DND-41 (cell line): ENCODE measurements around the gene RACGAP1.

Experiments used
- ATAC-seq: fragments of 200-7000 bp; cut with Tn5 transposase; 3 replicates; pipeline ENCODE4 v1.9.1; 2021; ENCODE audit warnings: low read depth; ENCODE audit not compliant: insufficient read depth
- DNase-seq: peaks from one replicate; pipeline ENCODE4 v3.0.0-alpha.2; 2020
- H2AFZ ChIP-seq: 2 replicates; pipeline ENCODE4 v1.6.0; 2012; ENCODE audit warnings: low read depth, low read length
- H3K27ac ChIP-seq: 2 replicates; pipeline ENCODE4 v1.5.1; 2012; ENCODE audit warnings: low read length, inconsistent platforms
- H3K27me3 ChIP-seq: fragments of 200-600 bp; sonication (generic); 2 replicates; pipeline ENCODE4 v1.6.0; 2012; ENCODE audit warnings: low read length, mild to moderate bottlenecking, inconsistent platforms; ENCODE audit not compliant: insufficient read depth, poor library complexity
- H3K36me3 ChIP-seq: 2 replicates; pipeline ENCODE4 v1.5.1; 2012; ENCODE audit warnings: low read length, inconsistent platforms; ENCODE audit not compliant: insufficient read depth
- H3K4me1 ChIP-seq: 2 replicates; pipeline ENCODE4 v1.5.1; 2012; ENCODE audit warnings: mild to moderate bottlenecking, low read length; ENCODE audit not compliant: insufficient read depth
- H3K4me2 ChIP-seq: 2 replicates; pipeline ENCODE4 v1.6.0; 2012; ENCODE audit warnings: mild to moderate bottlenecking, moderate library complexity, low read length, inconsistent platforms; ENCODE audit not compliant: insufficient read depth
- H3K4me3 ChIP-seq, 2 experiments: fragments of 200-600 bp in 1 of 2; shearing (Covaris generic) in 1 of 2; 2 replicates each; pipeline ENCODE4 v1.5.1; 2012 to 2016; ENCODE audit warnings: inconsistent platforms in 2 of 2, low read length in 2 of 2, mild to moderate bottlenecking in 2 of 2, low read depth in 1 of 2, moderate library complexity in 1 of 2
- H3K79me2 ChIP-seq: 2 replicates; pipeline ENCODE4 v1.6.0; 2012; ENCODE audit warnings: low read length, inconsistent platforms; ENCODE audit not compliant: insufficient read depth
- H3K9ac ChIP-seq: 2 replicates; pipeline ENCODE4 v1.6.0; 2012; ENCODE audit warnings: low read depth, mild to moderate bottlenecking, inconsistent platforms, low read length, moderate library complexity
- H3K9me3 ChIP-seq: 2 replicates; pipeline ENCODE4 v1.5.1; 2012; ENCODE audit warnings: low read length, moderate library complexity, mild to moderate bottlenecking, inconsistent platforms; ENCODE audit not compliant: insufficient read depth, severe bottlenecking
- H4K20me1 ChIP-seq: 2 replicates; pipeline ENCODE4 v1.6.0; 2012; ENCODE audit warnings: low read length; ENCODE audit not compliant: insufficient read depth
- CTCF ChIP-seq: IDR thresholded peaks from 2 replicates; pipeline ENCODE4 v1.5.1; 2012; ENCODE audit warnings: borderline replicate concordance, low read length, moderate library complexity, mild to moderate bottlenecking; ENCODE audit not compliant: poor library complexity, severe bottlenecking; ENCODE audit errors: extremely low read depth
- EZH2 ChIP-seq: IDR thresholded peaks from 3 replicates; pipeline ENCODE4 v1.6.1; 2012; ENCODE audit warnings: borderline replicate concordance, low read depth, mild to moderate bottlenecking, moderate library complexity, low read length, inconsistent platforms; ENCODE audit not compliant: severe bottlenecking

Gene RACGAP1

GRCh38 chr12:49973361-49973830 is 51.9 kb downstream of the RACGAP1 start:
- Histone ChIP-seq H3K4me1 (no peaks in the 10 kb centered on the region), H3K4me2 (no peak overlapping the region), H3K4me3 (no peak overlapping the region), H3K79me2 (no peaks in the 10 kb centered on the region), H4K20me1 (peaks cover 12% of the 10 kb centered on the region), H3K9me3 (no peaks in the 10 kb centered on the region), H3K36me3 (no peaks in the 10 kb centered on the region), H3K27ac (no peak overlapping the region), H2AFZ (no peak overlapping the region), H3K27me3 (peaks cover 28% of the 10 kb centered on the region), H3K9ac (no peak overlapping the region)
- no peak for ATAC-seq
- DNase-seq: no peak
- TF ChIP-seq CTCF: no peak
- no peak for TF ChIP-seq EZH2

- H3K4me3 ChIP-seq: no peak within 1 kb of the TSS
- H4K20me1 ChIP-seq: peaks cover 14% of the 10 kb centered on the region
- H3K4me2 ChIP-seq: no peak within 1 kb of the TSS
- ATAC-seq (no peak), DNase-seq (no peak)
- TF ChIP-seq EZH2 (no peak), CTCF (no peak)
- no peaks in the 10 kb centered on the region for H3K36me3 ChIP-seq
- H3K9ac ChIP-seq: no peak within 1 kb of the TSS
- peaks cover 2% of the 10 kb centered on the region for H3K4me1 ChIP-seq
- peaks cover 34% of the 10 kb centered on the region for H3K27me3 ChIP-seq
- no peak within 1 kb of the TSS for H2AFZ ChIP-seq
- no peaks in the 10 kb centered on the region for H3K79me2 ChIP-seq
- H3K9me3 ChIP-seq: no peaks in the 10 kb centered on the region
- H3K27ac ChIP-seq: no peak within 1 kb of the TSS
Measured at GRCh38 chr12:49972641-49973360, 52.5 kb downstream of the RACGAP1 start, which contains the start of gene AQP6. AQP6 (plus strand) TSS chr12:49972947; CDS start chr12:49973174, 227 bp downstream.

- Histone ChIP-seq H4K20me1 (peaks cover 15% of the 10 kb centered on the region), H2AFZ (no peak overlapping the region), H3K9ac (no peak overlapping the region), H3K4me1 (peaks cover 9% of the 10 kb centered on the region), H3K4me3 (no peak overlapping the region), H3K79me2 (no peaks in the 10 kb centered on the region), H3K4me2 (no peak overlapping the region), H3K27me3 (peaks cover 35% of the 10 kb centered on the region), H3K9me3 (no peaks in the 10 kb centered on the region), H3K27ac (no peak overlapping the region), H3K36me3 (no peaks in the 10 kb centered on the region)
- TF ChIP-seq CTCF: no peak
- no peak for TF ChIP-seq EZH2
- DNase-seq (no peak), ATAC-seq (no peak)
Measured at GRCh38 chr12:49972129-49972528, 53.2 kb downstream of the RACGAP1 start.
